ENCODE data around the gene RBCK1. TPM values are rescaled to one million over a fixed set of nuclear protein-coding genes. Genes with fewer than 3 reads are reported as not detected.

RBCK1 gene
- polyA plus RNA-seq, 3 donors, result 66.8 to 110 (median 70.8) TPM

DNA sequence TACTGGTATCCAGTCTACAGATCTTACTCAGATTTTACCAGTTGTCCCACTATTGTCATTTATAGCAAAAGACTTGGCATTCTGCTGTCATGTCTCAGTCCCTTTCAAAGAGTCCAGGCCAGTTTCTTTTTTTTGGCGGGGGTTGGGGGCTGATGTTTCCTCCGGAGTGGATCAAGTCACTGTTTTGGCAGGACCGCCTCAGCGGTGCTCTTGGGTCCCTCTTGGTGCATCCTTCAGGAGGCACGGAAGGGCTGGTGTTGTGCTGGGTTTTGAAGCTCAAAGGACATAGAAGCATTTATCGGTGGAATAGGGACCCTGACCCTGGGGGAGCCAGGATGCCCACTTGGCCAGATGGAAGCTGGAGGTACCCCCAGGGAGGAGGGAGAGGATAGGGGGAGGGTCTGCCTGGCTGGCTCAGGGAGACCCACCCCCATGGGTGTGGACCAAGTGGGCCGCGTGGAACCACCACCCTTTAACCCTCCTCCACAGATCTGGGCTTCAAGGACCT lies 10.8 kb downstream of the RBCK1 start:
- TF ChIP-seq, protein P1, sequence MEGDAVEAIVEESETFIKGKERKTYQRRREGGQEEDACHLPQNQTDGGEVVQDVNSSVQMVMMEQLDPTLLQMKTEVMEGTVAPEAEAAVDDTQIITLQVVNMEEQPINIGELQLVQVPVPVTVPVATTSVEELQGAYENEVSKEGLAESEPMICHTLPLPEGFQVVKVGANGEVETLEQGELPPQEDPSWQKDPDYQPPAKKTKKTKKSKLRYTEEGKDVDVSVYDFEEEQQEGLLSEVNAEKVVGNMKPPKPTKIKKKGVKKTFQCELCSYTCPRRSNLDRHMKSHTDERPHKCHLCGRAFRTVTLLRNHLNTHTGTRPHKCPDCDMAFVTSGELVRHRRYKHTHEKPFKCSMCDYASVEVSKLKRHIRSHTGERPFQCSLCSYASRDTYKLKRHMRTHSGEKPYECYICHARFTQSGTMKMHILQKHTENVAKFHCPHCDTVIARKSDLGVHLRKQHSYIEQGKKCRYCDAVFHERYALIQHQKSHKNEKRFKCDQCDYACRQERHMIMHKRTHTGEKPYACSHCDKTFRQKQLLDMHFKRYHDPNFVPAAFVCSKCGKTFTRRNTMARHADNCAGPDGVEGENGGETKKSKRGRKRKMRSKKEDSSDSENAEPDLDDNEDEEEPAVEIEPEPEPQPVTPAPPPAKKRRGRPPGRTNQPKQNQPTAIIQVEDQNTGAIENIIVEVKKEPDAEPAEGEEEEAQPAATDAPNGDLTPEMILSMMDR (IDR thresholded peaks at IDR 0.05), result no peak
- H3K27ac Mint-ChIP-seq, result peak overlapping the region in 1 of 7 donors; percentile 40
- Histone ChIP-seq H3K27me3 (ENCODE audit: control insufficient read depth in 2 of 2, insufficient read depth in 2 of 2, low read length in 2 of 2) (no peaks in the 10 kb centered on the region), H4K20me1 (ENCODE audit: insufficient read depth, low read length) (peaks cover 26% of the 10 kb centered on the region), H3K79me2 (ENCODE audit: insufficient read depth, low read length) (peaks cover 5% of the 10 kb centered on the region), H3K36me3 (replicated peaks in 1 of 2; ENCODE audit: control insufficient read depth in 1 of 2, insufficient read depth in 2 of 2, low read length in 2 of 2) (peaks cover 60 to 64% of the 10 kb centered on the region in 2 donors), H3K4me1 (ENCODE audit: control insufficient read depth in 1 of 2, insufficient read depth in 2 of 2, low read length in 2 of 2) (peaks cover 3 to 9% of the 10 kb centered on the region in 2 donors), H3K9ac (ENCODE audit: insufficient read depth, low read length, poor library complexity, severe bottlenecking) (no peak overlapping the region), H3K4me3 (replicated peaks in 1 of 3; ENCODE audit: low read depth in 2 of 3, low read length in 3 of 3) (no peak overlapping the region), H3K4me2 (replicated peaks; ENCODE audit: extremely low read depth, low read length, poor library complexity, severe bottlenecking) (no peak overlapping the region), H3K9me3 (replicated peaks in 1 of 2; ENCODE audit: control insufficient read depth in 1 of 2, insufficient read depth in 1 of 2, low read length in 2 of 2) (no peaks in the 10 kb centered on the region), H2AFZ (ENCODE audit: insufficient read depth, low read depth, low read length, poor library complexity, severe bottlenecking) (no peak overlapping the region), H3K27ac (ENCODE audit: low read depth in 1 of 2, low read length in 2 of 2) (no peak overlapping the region)
- intact Hi-C loops (cut with micrococcal nuclease), result no loop called here
- 94% methylated on average over 3 of the region's 8 CpGs for WGBS (ENCODE audit: insufficient coverage)
- peaks cover 64 to 77% of the 10 kb centered on the region in 2 donors for H3K36me3 Mint-ChIP-seq
- peaks cover 0 to 3% (median 0%) of the 10 kb centered on the region in 3 donors for H3K27me3 Mint-ChIP-seq (ENCODE audit: low read depth in 3 of 3)
- peaks cover 14% of the 10 kb centered on the region for H3K4me1 Mint-ChIP-seq
- no peak overlapping the region for H3K4me3 Mint-ChIP-seq
- no peaks in the 10 kb centered on the region for H3K9me3 Mint-ChIP-seq
- DNase-seq, result no peak

DNA sequence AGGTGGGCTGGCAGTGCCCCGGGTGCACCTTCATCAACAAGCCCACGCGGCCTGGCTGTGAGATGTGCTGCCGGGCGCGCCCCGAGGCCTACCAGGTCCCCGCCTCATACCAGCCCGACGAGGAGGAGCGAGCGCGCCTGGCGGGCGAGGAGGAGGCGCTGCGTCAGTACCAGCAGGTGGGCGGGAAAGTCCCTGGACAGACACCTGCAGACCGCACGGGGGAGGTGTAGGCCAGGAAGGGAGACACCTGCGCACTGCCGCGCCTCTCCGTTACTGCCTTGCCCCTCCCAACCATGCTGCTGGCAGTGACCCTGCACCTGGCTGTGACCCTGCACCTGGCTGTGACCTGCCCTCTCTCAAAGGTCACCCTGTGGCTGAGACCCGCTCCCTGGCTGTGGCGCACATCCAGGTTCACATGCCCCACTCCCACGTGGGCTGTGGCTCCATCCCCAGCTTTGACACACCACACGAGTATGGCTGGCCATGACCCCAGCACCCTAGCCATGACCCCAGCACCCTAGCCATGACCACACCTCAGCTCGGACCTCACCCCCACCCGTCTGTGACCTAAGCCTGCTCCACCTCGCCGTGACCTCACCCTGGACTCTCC lies 11.6 kb downstream of the RBCK1 start:
- TF ChIP-seq, protein P1 (IDR thresholded peaks at IDR 0.05), result no peak
- Histone ChIP-seq H3K9ac (ENCODE audit: insufficient read depth, low read length, poor library complexity, severe bottlenecking) (no peak overlapping the region), H3K4me1 (ENCODE audit: control insufficient read depth in 1 of 2, insufficient read depth in 2 of 2, low read length in 2 of 2) (peaks cover 3 to 9% of the 10 kb centered on the region in 2 donors), H3K4me2 (replicated peaks; ENCODE audit: extremely low read depth, low read length, poor library complexity, severe bottlenecking) (no peak overlapping the region), H3K4me3 (replicated peaks in 1 of 3; ENCODE audit: low read depth in 2 of 3, low read length in 3 of 3) (no peak overlapping the region), H3K27me3 (ENCODE audit: control insufficient read depth in 2 of 2, insufficient read depth in 2 of 2, low read length in 2 of 2) (no peaks in the 10 kb centered on the region), H3K79me2 (ENCODE audit: insufficient read depth, low read length) (no peaks in the 10 kb centered on the region), H3K36me3 (replicated peaks in 1 of 2; ENCODE audit: control insufficient read depth in 1 of 2, insufficient read depth in 2 of 2, low read length in 2 of 2) (peaks cover 61 to 71% of the 10 kb centered on the region in 2 donors), H4K20me1 (ENCODE audit: insufficient read depth, low read length) (peaks cover 21% of the 10 kb centered on the region), H2AFZ (ENCODE audit: insufficient read depth, low read depth, low read length, poor library complexity, severe bottlenecking) (no peak overlapping the region), H3K27ac (ENCODE audit: low read depth in 1 of 2, low read length in 2 of 2) (no peak overlapping the region), H3K9me3 (replicated peaks in 1 of 2; ENCODE audit: control insufficient read depth in 1 of 2, insufficient read depth in 1 of 2, low read length in 2 of 2) (no peaks in the 10 kb centered on the region)
- no peaks in the 10 kb centered on the region for H3K9me3 Mint-ChIP-seq
- no peak for DNase-seq
- peaks cover 71 to 82% of the 10 kb centered on the region in 2 donors for H3K36me3 Mint-ChIP-seq
- H3K4me1 Mint-ChIP-seq, result peaks cover 14% of the 10 kb centered on the region
- WGBS (ENCODE audit: insufficient coverage), result 96% methylated on average over 32 of the region's 32 CpGs
- peaks cover 0 to 3% (median 0%) of the 10 kb centered on the region in 3 donors for H3K27me3 Mint-ChIP-seq (ENCODE audit: low read depth in 3 of 3)
- intact Hi-C loops (cut with micrococcal nuclease), result no loop called here
- no peak overlapping the region for H3K4me3 Mint-ChIP-seq
- peak overlapping the region in 2 of 7 donors; percentile 3 to 66 for H3K27ac Mint-ChIP-seq

Data from CD14-positive monocyte (primary cell).